Endothelial cell of umbilical vein (primary cell): Measurements from ENCODE around the gene KSR1. TPM values are rescaled to one million over a fixed set of nuclear protein-coding genes. Genes with fewer than 3 reads are reported as not detected.

ENCODE experiments used
- BruUV-seq: library from RNA; stranded (reverse); fragments of 400-500 nt; replicated peaks from 2 replicates; lab custom pipeline; 2021; lab: Mats Ljungman, UMichigan
- CTCF ChIA-PET: fragments of 300-600, 350-600 bp; sonication (Branson Sonifier 250); formaldehyde crosslinking; loops from one replicate; lab custom pipeline; 2021; ENCODE audit warnings: antibody characterized with exemption, inconsistent platforms; lab: Charles Lee
- POLR2A ChIA-PET: fragments of 300-600, 350-600 bp; sonication (Branson Sonifier 250); formaldehyde crosslinking; loops from one replicate; lab custom pipeline; 2021; ENCODE audit warnings: antibody characterized with exemption, inconsistent platforms; lab: Charles Lee
- DNase-seq: peaks from one replicate; pipeline ENCODE4 v3.0.0-alpha.2; 2011; ENCODE audit warnings: low read depth, low spot score
- FAIRE-seq: peaks from 2 replicates; lab custom pipeline; 2011; peaks lifted over from hg19 to GRCh38; lab: Jason Lieb, UNC
- H2AFZ ChIP-seq: 2 replicates; pipeline ENCODE4 v1.6.0; 2012; ENCODE audit warnings: low read depth, low read length, control low read depth, inconsistent platforms
- H3K27ac ChIP-seq: 2 replicates; pipeline ENCODE4 v1.5.1; 2011; ENCODE audit warnings: low read depth, mild to moderate bottlenecking, control low read depth, low read length, moderate library complexity; ENCODE audit not compliant: insufficient read depth
- H3K27me3 ChIP-seq, 2 experiments: 2 replicates each; pipeline versions ENCODE4 v1.6.0 to v1.6.1; 2011; ENCODE audit warnings: low read length in 2 of 2, mixed read lengths in 1 of 2; ENCODE audit not compliant: control insufficient read depth in 2 of 2, insufficient read depth in 2 of 2
- H3K36me3 ChIP-seq, 2 experiments: 2 replicates in 1 of 2; 3 replicates in 1 of 2; pipeline ENCODE4 v1.5.1; 2011; ENCODE audit warnings: low read length in 2 of 2, mild to moderate bottlenecking in 1 of 2, moderate library complexity in 1 of 2; ENCODE audit not compliant: control insufficient read depth in 2 of 2, insufficient read depth in 2 of 2; ENCODE audit errors: extremely low read depth in 1 of 2
- H3K4me1 ChIP-seq: 3 replicates; pipeline ENCODE4 v1.5.1; 2011; ENCODE audit warnings: mild to moderate bottlenecking, low read length; ENCODE audit not compliant: control insufficient read depth, insufficient read depth; ENCODE audit errors: extremely low read depth
- H3K4me2 ChIP-seq: 2 replicates; pipeline ENCODE4 v1.6.1; 2011; ENCODE audit warnings: low read length, control low read depth, mixed read lengths; ENCODE audit not compliant: insufficient read depth
- H3K4me3 ChIP-seq, 3 experiments: fragments of 200-600 bp in 1 of 3; sonication (generic), shearing (Covaris generic) in 1 of 3; replicated peaks in 1 of 3; 2 replicates each; pipeline ENCODE4 v1.5.1; 2011 to 2016; ENCODE audit warnings: control low read depth in 3 of 3, low read length in 3 of 3, mild to moderate bottlenecking in 2 of 3, inconsistent platforms in 1 of 3, low read depth in 1 of 3, moderate library complexity in 1 of 3; ENCODE audit not compliant: insufficient read depth in 1 of 3
- H3K79me2 ChIP-seq: 2 replicates; pipeline ENCODE4 v1.6.0; 2012; ENCODE audit warnings: low read length, inconsistent platforms; ENCODE audit not compliant: control insufficient read depth, insufficient read depth
- H3K9ac ChIP-seq: replicated peaks from 2 replicates; pipeline ENCODE3; 2011; ENCODE audit warnings: low read length, control low read depth; ENCODE audit not compliant: insufficient read depth; ENCODE audit errors: extremely low read depth
- H3K9me1 ChIP-seq: replicated peaks from 3 replicates; pipeline ENCODE4 v1.6.0; 2011; ENCODE audit warnings: mild to moderate bottlenecking, low read length; ENCODE audit not compliant: control insufficient read depth, insufficient read depth; ENCODE audit errors: extremely low read depth
- H3K9me3 ChIP-seq: replicated peaks from 2 replicates; pipeline ENCODE4 v1.5.1; 2012; ENCODE audit warnings: low read length, inconsistent platforms; ENCODE audit not compliant: control insufficient read depth, insufficient read depth
- H4K20me1 ChIP-seq: replicated peaks from 2 replicates; pipeline ENCODE3; 2011; ENCODE audit warnings: mild to moderate bottlenecking, low read length; ENCODE audit not compliant: control insufficient read depth, insufficient read depth; ENCODE audit errors: extremely low read depth
- EZH2 ChIP-seq: IDR thresholded peaks from 2 replicates; pipeline ENCODE4 v1.6.1; 2012; ENCODE audit warnings: borderline replicate concordance, low read depth, mild to moderate bottlenecking, moderate library complexity, low read length, inconsistent platforms; ENCODE audit not compliant: severe bottlenecking
- FOS ChIP-seq: IDR thresholded peaks from 2 replicates; pipeline ENCODE4 v1.6.1; 2011; ENCODE audit warnings: mild to moderate bottlenecking, low read length, moderate library complexity, borderline replicate concordance; ENCODE audit not compliant: insufficient read depth
- GATA2 ChIP-seq: IDR thresholded peaks from 2 replicates; pipeline ENCODE4 v1.7.0; 2011; ENCODE audit warnings: low read depth, mild to moderate bottlenecking, moderate library complexity, mixed read lengths, low read length; ENCODE audit not compliant: insufficient read length, insufficient read depth
- JUN ChIP-seq: IDR thresholded peaks from 2 replicates; pipeline ENCODE4 v1.6.1; 2011; ENCODE audit warnings: borderline replicate concordance, low read depth; ENCODE audit not compliant: insufficient read length, insufficient read depth
- MYC ChIP-seq: IDR thresholded peaks from one replicate; pipeline ENCODE4 v1.6.1; 2011; ENCODE audit warnings: mild to moderate bottlenecking, low read depth, low read length
- POLR2A ChIP-seq: IDR thresholded peaks from 2 replicates; pipeline ENCODE4 v1.6.1; 2012; ENCODE audit warnings: low read depth, mild to moderate bottlenecking, control low read depth, low read length
- POLR2AphosphoS5 ChIP-seq: IDR thresholded peaks from 2 replicates; pipeline ENCODE4 v1.6.1; 2012; ENCODE audit warnings: low read depth, mild to moderate bottlenecking, control low read depth, low read length, moderate library complexity; ENCODE audit not compliant: insufficient read depth
- dilution Hi-C: fragments of 300-500 bp; cut with MboI; formaldehyde crosslinking; loops from one replicate; pipeline ENCODE4 v1.15.0; 2019; ENCODE audit warnings: low sequenced_read_pairs; ENCODE audit not compliant: extremely low pct_ligation_motif_present
- intact Hi-C: fragments of 100-400 bp; cut with micrococcal nuclease; formaldehyde crosslinking; loops from one replicate; pipeline ENCODE4 v1.10.0; 2022
- polyA plus RNA-seq, 4 experiments: library from polyadenylated mRNA; depleted of rRNA in 3 of 4; stranded (reverse) in 3 of 4; unstranded in 1 of 4; fragments of >200 nt; gene quantifications; 2 replicates each; pipeline versions ENCODE4 v1.2.1 to v1.2.3, GENCODE V29; 2011 to 2012; ENCODE audit warnings: missing spikeins in 1 of 4
- total RNA-seq: library from RNA; stranded (reverse); gene quantifications from 2 replicates; pipeline ENCODE4 v1.2.3, GENCODE V29; 2021
- TF ChIP-seq, protein P1 (sequence below), 2 donors: IDR thresholded peaks; 1 replicate in 1 of 2; 2 replicates in 1 of 2; pipeline ENCODE4 v1.5.1; 2011; ENCODE audit warnings: low read length in 2 of 2, mild to moderate bottlenecking in 2 of 2, moderate library complexity in 2 of 2, control low read depth in 1 of 2, inconsistent platforms in 1 of 2, low read depth in 1 of 2; ENCODE audit not compliant: insufficient read depth in 1 of 2; ENCODE audit errors: extremely low read depth in 1 of 2
- TF ChIP-seq, protein P2 (sequence below): IDR thresholded peaks from 2 replicates; pipeline ENCODE4 v1.6.1; 2011; ENCODE audit not compliant: insufficient read depth, insufficient read length

The KSR1 gene
- total and polyA plus RNA-seq, 2 donors (not counting 3 experiments of a cell fraction or from before 2014, with no cell fraction given) = 35.4 to 80.2 TPM

DNA sequence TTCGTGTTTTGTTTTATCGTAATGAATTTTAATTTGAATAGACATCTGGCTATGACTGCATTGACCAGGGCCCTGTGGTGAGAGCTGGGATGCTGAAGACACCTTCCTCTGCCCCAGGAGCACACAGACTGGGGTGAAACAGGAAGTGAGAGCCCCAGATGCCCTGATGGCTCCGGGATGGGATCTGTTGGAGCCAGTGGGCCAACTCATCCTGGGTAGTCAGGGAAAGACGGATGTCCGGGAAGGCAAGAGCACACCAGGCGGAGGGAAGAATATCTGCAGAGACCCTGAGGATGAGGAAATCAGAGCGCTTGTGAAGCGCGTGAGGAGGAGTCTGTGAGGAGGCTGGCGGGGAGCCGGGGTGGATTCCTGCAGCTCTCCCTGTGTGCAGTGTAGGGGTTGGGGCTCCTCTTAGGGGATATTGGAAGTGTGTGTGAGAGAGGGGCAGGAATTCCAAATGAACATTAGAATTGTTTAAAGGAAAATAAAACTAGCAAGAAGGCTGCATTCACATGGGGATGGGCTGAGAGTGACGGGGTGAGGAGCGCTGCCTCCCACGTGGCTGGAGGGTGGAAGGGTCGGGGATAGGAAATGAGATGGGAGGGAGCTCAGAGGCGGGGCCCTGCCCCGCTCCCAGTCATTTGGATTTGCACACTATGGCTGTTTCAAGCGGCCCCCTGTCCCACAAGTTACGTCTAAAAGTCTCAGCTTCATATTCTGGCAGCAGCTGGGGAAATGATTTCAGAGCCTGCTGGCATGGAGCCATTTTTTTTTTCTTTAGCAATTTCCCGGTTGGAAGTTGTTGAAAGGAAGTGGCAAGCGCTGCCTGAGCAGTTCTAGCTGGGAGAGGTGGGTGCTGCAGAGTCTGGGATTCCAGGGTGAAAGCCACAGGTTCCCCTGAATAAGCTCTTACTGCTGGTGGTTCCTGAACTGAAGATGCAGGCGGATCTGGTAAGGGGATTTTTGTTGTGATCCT is 103.5 kb downstream of the KSR1 start:
- Histone ChIP-seq H3K4me3 (peak overlapping the region in 2 of 3 experiments; percentile 3 to 49), H3K36me3 (peaks cover 0 to 2% of the 10 kb centered on the region in 2 experiments), H3K9ac (peak overlapping the region; percentile 80), H3K27ac (peak overlapping the region; percentile 86), H3K4me1 (peaks cover 59% of the 10 kb centered on the region), H4K20me1 (no peaks in the 10 kb centered on the region), H3K27me3 (no peaks in the 10 kb centered on the region), H3K4me2 (peak overlapping the region; percentile 59), H3K9me1 (no peaks in the 10 kb centered on the region), H3K79me2 (peaks cover 34% of the 10 kb centered on the region), H3K9me3 (no peaks in the 10 kb centered on the region), H2AFZ (no peak overlapping the region)
- peak; percentile 99 for FAIRE-seq
- TSS peak; percentile 40 for BruUV-seq
- intact Hi-C loops = loop anchor here (1.0 kb wide), 4 partner anchors 40 to 206 kb away; no protein-coding TSS in a partner anchor
- ChIA-PET POLR2A (interaction anchor here (1.0 to 1.9 kb wide), 3 partner anchors 17 to 104 kb away, joined by 4 to 8 read pairs (median 5); partner anchors contain the start of gene KSR1), CTCF (interaction anchor here (0.6 to 2.6 kb wide), 25 partner anchors 10 to 323 kb away, joined by 3 to 19 read pairs (median 4); partner anchors contain the start of gene KSR1)
- dilution Hi-C loops = loop anchor here (25.0 kb wide), 1 partner anchor 122 kb away; no protein-coding TSS in a partner anchor
- peak; percentile 50 for TF ChIP-seq JUN
- TF ChIP-seq MYC = peak; percentile 95
- TF ChIP-seq POLR2AphosphoS5 = peak; percentile 79
- peak; percentile 68 for TF ChIP-seq POLR2A
- peak; percentile 52 for TF ChIP-seq GATA2
- TF ChIP-seq, protein P1, sequence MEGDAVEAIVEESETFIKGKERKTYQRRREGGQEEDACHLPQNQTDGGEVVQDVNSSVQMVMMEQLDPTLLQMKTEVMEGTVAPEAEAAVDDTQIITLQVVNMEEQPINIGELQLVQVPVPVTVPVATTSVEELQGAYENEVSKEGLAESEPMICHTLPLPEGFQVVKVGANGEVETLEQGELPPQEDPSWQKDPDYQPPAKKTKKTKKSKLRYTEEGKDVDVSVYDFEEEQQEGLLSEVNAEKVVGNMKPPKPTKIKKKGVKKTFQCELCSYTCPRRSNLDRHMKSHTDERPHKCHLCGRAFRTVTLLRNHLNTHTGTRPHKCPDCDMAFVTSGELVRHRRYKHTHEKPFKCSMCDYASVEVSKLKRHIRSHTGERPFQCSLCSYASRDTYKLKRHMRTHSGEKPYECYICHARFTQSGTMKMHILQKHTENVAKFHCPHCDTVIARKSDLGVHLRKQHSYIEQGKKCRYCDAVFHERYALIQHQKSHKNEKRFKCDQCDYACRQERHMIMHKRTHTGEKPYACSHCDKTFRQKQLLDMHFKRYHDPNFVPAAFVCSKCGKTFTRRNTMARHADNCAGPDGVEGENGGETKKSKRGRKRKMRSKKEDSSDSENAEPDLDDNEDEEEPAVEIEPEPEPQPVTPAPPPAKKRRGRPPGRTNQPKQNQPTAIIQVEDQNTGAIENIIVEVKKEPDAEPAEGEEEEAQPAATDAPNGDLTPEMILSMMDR (IDR thresholded peaks at IDR 0.05; ENCODE audit: extremely low read depth in 1 of 2, insufficient read depth in 1 of 2, low read depth in 1 of 2, low read length in 2 of 2) = peak; percentile 12 to 21
- TF ChIP-seq EZH2 = no peak
- peak; percentile 38 for TF ChIP-seq FOS
- TF ChIP-seq, protein P2, sequence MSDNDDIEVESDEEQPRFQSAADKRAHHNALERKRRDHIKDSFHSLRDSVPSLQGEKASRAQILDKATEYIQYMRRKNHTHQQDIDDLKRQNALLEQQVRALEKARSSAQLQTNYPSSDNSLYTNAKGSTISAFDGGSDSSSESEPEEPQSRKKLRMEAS = peak; percentile 59
- DNase-seq = peak; percentile 96
